ENCODE measurements around the gene RIMBP3B. TPM values are rescaled to one million over a fixed set of nuclear protein-coding genes. Genes with fewer than 3 reads are reported as not detected.
A peak's percentile ranks its signal among the peaks of the same experiment; 100 is the strongest.
"Not testable (repeated sequence)": the region's sequence is repeated elsewhere in the genome, so short reads cannot be mapped to it uniquely, and the experiment has no call there.

RIMBP3B gene
- total RNA-seq, 1 donor from 2014 or later: 0.16 TPM

- H3K27me3 Mint-ChIP-seq; H3K36me3 Mint-ChIP-seq (ENCODE audit: low read depth); POLR2A ChIA-PET; ATAC-seq (ENCODE audit: low read depth); H3K4me3 Mint-ChIP-seq; H3K9me3 Mint-ChIP-seq; CTCF ChIA-PET; H3K27ac Mint-ChIP-seq; H3K4me1 Mint-ChIP-seq; intact Hi-C loops (cut with micrococcal nuclease); DNase-seq: not testable (repeated sequence)
Observed at GRCh38 chr22:21418974-21419638, 35.6 kb downstream of the RIMBP3B start.

- ATAC-seq (ENCODE audit: low read depth): peak; percentile 65
- H3K27me3 Mint-ChIP-seq; CTCF ChIA-PET; H3K4me1 Mint-ChIP-seq; H3K4me3 Mint-ChIP-seq; intact Hi-C loops (cut with micrococcal nuclease); H3K36me3 Mint-ChIP-seq (ENCODE audit: low read depth); POLR2A ChIA-PET; DNase-seq; H3K9me3 Mint-ChIP-seq; H3K27ac Mint-ChIP-seq: not testable (repeated sequence)
Observed at GRCh38 chr22:21420180-21420763, 36.7 kb downstream of the RIMBP3B start.

GRCh38 chr22:21424084-21424709, 40.6 kb downstream of the RIMBP3B start:
- H3K27me3 Mint-ChIP-seq; H3K9me3 Mint-ChIP-seq; intact Hi-C loops (cut with micrococcal nuclease); H3K27ac Mint-ChIP-seq; H3K4me1 Mint-ChIP-seq; DNase-seq; H3K4me3 Mint-ChIP-seq; CTCF ChIA-PET; POLR2A ChIA-PET; H3K36me3 Mint-ChIP-seq (ENCODE audit: low read depth); ATAC-seq (ENCODE audit: low read depth): not testable (repeated sequence)

GRCh38 chr22:21434378-21435233, 51.1 kb downstream of the RIMBP3B start:
- ATAC-seq (ENCODE audit: low read depth); H3K27ac Mint-ChIP-seq; H3K27me3 Mint-ChIP-seq; H3K4me1 Mint-ChIP-seq; H3K36me3 Mint-ChIP-seq (ENCODE audit: low read depth); DNase-seq; POLR2A ChIA-PET; H3K9me3 Mint-ChIP-seq; H3K4me3 Mint-ChIP-seq; CTCF ChIA-PET; intact Hi-C loops (cut with micrococcal nuclease): not testable (repeated sequence)

- H3K4me3 Mint-ChIP-seq; ATAC-seq (ENCODE audit: low read depth); CTCF ChIA-PET; H3K4me1 Mint-ChIP-seq; H3K36me3 Mint-ChIP-seq (ENCODE audit: low read depth); intact Hi-C loops (cut with micrococcal nuclease); DNase-seq; H3K9me3 Mint-ChIP-seq; H3K27ac Mint-ChIP-seq; POLR2A ChIA-PET; H3K27me3 Mint-ChIP-seq: not testable (repeated sequence)
Observed at GRCh38 chr22:21435998-21436810, 52.7 kb downstream of the RIMBP3B start.

GRCh38 chr22:21438013-21438412, 54.5 kb downstream of the RIMBP3B start:
- DNase-seq; H3K4me1 Mint-ChIP-seq; H3K36me3 Mint-ChIP-seq (ENCODE audit: low read depth); H3K27me3 Mint-ChIP-seq; H3K4me3 Mint-ChIP-seq; ATAC-seq (ENCODE audit: low read depth); H3K27ac Mint-ChIP-seq; CTCF ChIA-PET; intact Hi-C loops (cut with micrococcal nuclease); H3K9me3 Mint-ChIP-seq; POLR2A ChIA-PET: not testable (repeated sequence)

Other genes starting within 250 kb of the RIMBP3B start
- gene HIC2, start 33.6 kb downstream of the RIMBP3B start, total RNA-seq: 6.5 and 7.1 TPM in 2 replicates
- 1.3 and 1.5 TPM in 2 replicates for gene TMEM191C, start 83.6 kb downstream of the RIMBP3B start, total RNA-seq
- 0.24 TPM in 1 of 2 replicates, not detected in the other for gene RIMBP3C, start 167.7 kb downstream of the RIMBP3B start, total RNA-seq
- 39.8 and 43.3 TPM in 2 replicates for gene UBE2L3, start 184.0 kb downstream of the RIMBP3B start, total RNA-seq
- 46.1 and 51.4 TPM in 2 replicates for gene YDJC, start 246.3 kb downstream of the RIMBP3B start, total RNA-seq
- gene CCDC116, start 249.0 kb downstream of the RIMBP3B start, total RNA-seq: 1.0 and 1.2 TPM in 2 replicates